GM19455 (cell line): ENCODE data around the gene MEIS3.
"Not testable (repeated sequence)": the region's sequence is repeated elsewhere in the genome, so short reads cannot be mapped to it uniquely, and the experiment has no call there.

Experiments used
- ATAC-seq: cut with Tn5 transposase; IDR thresholded peaks from one replicate; pipeline ENCODE4 v1.9.1; 2021; ENCODE audit not compliant: unreplicated experiment

The MEIS3 gene

DNA sequence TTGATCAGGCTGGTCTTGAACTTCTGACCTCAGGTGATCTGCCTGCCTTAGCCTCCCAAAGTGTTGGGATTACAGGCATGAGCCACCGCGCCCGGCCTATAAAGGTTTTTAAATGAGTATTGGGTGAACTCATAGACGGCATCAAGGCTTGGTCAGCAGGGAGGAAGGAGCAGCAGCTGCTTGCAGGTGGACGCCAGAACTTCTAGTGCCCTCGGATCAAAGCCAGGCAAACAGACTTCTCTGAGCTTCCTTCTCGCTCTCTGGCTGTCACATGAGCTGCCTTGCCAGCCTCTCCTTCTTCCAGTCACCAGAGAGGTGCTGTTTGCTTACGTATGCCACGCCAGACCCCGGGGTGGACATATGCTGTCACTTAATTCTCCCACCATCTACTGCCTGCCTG is 53.9 kb downstream of the MEIS3 start:
- ATAC-seq = not testable (repeated sequence)

DNA sequence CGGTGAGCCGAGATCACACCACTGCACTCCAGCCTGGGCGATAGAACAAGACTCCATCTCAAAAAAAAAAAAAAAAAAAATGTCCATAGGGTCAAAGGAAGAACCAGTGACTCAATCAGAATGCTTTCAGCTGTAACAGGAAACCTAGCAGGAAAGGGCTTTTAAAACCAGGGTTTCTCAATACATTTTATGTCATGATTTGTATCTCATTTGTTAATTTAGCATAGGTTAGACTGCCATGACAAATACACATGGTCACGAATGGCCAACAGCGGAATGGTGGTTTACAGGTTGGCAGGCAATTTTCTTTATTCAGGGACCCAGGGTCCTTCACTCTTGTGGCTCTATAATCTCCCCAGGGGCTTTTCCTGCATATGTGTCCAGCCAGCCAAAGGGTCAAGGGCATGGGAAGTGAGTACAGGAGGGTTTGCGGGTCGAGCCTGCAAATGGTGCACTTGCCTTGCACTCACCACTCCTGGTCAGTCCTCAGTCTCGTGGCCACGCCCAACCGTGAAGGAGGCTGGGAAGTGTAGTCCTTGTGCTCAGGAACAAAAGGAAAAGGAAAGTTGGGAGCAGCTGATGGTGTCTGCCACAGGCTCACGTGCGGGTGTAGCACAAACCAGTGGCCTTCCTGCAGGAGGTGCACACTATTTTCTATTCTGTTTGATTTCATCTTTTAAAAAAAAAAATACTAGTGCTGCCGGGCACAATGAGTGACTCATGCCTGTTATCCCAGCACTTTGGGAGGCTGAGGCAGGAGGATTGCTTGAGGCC is 55.4 kb downstream of the MEIS3 start:
- no peak for ATAC-seq

DNA sequence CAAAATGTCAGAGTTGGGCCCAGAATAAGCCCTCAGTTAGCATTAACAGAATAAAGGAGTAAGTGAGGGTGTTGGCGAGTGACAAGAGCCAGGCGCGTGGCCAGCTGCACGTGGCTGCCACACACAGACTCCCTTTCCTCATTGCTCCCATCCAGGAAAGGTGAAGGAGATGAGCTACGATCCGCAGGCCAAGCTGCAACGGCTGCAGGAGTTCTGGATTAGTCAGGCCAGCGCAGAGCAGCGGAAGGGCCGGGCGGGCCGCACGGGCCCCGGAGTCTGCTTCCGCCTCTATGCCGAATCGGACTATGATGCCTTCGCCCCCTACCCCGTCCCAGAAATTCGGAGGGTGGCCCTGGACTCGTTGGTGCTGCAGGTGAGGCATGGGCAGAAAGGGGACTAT is 57.0 kb downstream of the MEIS3 start:
- no peak for ATAC-seq

DNA sequence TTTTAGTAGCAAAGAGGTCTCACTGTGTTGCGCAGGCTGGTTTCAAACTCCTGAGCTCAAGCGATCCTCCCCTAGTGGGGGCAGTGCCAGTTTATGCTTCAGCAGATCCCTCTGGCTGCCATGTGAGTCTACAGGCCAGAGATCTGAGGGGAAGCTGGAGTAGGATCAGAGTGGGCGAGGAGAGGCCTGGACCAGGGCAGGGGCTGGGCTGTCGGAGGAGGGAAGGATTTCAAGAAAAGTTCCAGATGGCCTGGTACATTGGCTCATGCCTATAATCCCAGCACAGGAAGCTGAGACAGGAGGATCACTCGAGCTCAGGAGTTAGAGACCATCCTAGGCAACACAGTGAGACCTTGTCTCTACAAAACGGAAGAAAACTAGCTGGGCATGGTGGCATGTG is 60.4 kb downstream of the MEIS3 start:
- ATAC-seq = no peak

DNA sequence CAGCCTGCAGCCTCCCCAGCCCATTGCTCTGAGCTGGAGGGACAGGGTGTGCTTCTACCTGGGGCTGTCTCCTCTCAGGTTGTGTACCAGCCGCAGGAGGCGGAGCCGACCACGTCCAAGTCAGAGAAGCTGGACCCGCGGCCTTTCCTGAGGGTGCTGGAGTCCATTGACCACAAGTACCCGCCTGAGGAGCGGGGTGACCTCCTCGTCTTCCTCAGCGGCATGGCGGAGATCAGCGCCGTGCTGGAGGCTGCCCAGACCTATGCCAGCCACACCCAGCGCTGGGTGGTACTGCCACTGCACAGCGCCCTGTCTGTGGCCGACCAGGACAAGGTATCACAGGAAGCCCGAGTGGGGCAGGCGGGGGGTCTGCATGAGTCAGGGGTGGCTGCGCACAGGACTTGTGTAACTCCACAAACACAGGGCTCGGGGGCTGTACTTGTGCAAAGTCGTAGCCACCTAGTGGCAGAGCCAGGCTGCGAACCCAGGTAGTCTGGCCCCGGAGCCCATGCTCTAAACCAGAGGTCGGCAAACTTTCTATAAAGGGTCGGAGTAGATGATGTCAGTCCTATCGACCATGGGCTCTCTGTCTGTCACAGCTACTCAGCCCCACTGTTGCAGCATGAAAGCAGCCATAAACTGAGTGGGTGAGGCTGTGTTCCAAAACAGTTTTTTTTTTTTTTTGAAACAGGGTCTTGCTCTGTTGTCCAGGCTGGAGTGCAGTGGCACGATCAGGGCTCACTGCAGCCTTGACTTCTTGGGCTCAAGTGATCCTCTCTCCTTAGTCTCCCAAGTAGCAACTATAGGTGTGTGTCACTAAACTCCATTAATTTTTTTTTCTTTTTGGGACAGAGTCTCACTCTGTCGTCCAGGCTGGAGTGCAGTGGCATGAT is 61.3 kb downstream of the MEIS3 start:
- ATAC-seq = no peak

DNA sequence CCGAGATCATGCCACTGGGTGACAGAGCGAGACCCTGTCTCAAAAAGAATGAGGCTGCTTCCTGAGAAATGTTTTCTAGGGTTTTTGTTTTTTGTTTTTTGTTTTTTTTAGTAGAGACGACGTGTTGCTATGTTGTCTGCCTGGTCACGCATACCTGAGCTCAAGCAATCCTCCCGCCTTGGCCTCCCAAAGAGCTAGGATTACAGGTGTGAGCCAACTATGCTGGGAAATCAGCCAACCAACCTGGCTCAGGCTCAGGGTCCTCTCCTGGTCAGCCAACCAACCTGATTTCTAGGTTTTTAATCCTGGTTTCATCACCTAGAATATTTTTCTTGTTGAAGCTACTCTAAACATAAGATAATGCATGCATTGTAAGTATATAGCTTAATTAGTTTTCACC is 62.4 kb downstream of the MEIS3 start:
- ATAC-seq = no peak

DNA sequence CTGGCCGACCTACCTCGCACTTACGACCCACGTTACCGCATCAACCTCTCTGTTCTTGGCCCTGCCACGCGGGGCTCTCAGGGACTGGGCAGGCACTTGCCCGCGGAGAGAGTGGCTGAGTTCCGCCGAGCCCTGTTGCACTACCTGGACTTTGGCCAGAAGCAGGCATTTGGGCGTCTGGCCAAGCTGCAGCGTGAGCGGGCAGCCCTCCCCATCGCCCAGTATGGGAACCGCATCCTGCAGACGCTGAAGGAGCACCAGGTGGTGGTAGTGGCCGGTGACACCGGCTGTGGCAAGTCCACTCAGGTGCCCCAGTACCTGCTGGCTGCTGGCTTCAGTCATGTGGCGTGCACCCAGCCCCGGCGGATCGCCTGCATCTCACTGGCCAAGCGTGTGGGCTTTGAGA is 66.0 kb downstream of the MEIS3 start:
- no peak for ATAC-seq
